GM20431 (cell line): ENCODE data around the gene NR6A1.
"Not testable (repeated sequence)": the region's sequence is repeated elsewhere in the genome, so short reads cannot be mapped to it uniquely, and the experiment has no call there.

Experiments
- in situ Hi-C: fragments of 300-500 bp; cut with MseI, MboI; formaldehyde crosslinking; loops from one replicate; pipeline ENCODE4 v1.15.0; 2020; ENCODE audit warnings: low sequenced_read_pairs; ENCODE audit not compliant: unreplicated experiment

Gene NR6A1

GRCh38 chr9:124735121-124735520 is 36.0 kb downstream of the NR6A1 start:
- in situ Hi-C loops = no loop called here

GRCh38 chr9:124734741-124735083 is 36.4 kb downstream of the NR6A1 start:
- in situ Hi-C loops = not testable (repeated sequence)

GRCh38 chr9:124733964-124734740 is 37.0 kb downstream of the NR6A1 start:
- in situ Hi-C loops = no loop called here

GRCh38 chr9:124730772-124731171 is 40.3 kb downstream of the NR6A1 start:
- in situ Hi-C loops = no loop called here

GRCh38 chr9:124726886-124727285 is 44.2 kb downstream of the NR6A1 start:
- in situ Hi-C loops = no loop called here

GRCh38 chr9:124725068-124725452 is 46.1 kb downstream of the NR6A1 start:
- in situ Hi-C loops = no loop called here

GRCh38 chr9:124724415-124725067 is 46.6 kb downstream of the NR6A1 start:
- in situ Hi-C loops = no loop called here

- in situ Hi-C loops = no loop called here
These were observed 47.8 kb downstream of the NR6A1 start for GRCh38 chr9:124723352-124723751.

- in situ Hi-C loops = no loop called here
These were observed 49.8 kb downstream of the NR6A1 start for GRCh38 chr9:124721109-124721906.

GRCh38 chr9:124720429-124721108 is 50.5 kb downstream of the NR6A1 start:
- in situ Hi-C loops = no loop called here

GRCh38 chr9:124718928-124719327 is 52.2 kb downstream of the NR6A1 start:
- in situ Hi-C loops = no loop called here

- in situ Hi-C loops = no loop called here
These were observed 53.5 kb downstream of the NR6A1 start for GRCh38 chr9:124717597-124717996.

GRCh38 chr9:124716808-124717207 is 54.3 kb downstream of the NR6A1 start:
- in situ Hi-C loops = no loop called here

- in situ Hi-C loops = no loop called here
These were observed 60.3 kb downstream of the NR6A1 start for GRCh38 chr9:124710766-124711165.

- in situ Hi-C loops = loop anchor here (5.0 kb wide), 1 partner anchor 92 kb away; no protein-coding TSS in a partner anchor
These were observed 61.8 kb downstream of the NR6A1 start for GRCh38 chr9:124709292-124709690.

GRCh38 chr9:124708633-124709291 is 62.3 kb downstream of the NR6A1 start:
- in situ Hi-C loops = loop anchor here (5.0 kb wide), 1 partner anchor 91 kb away; no protein-coding TSS in a partner anchor

GRCh38 chr9:124708074-124708473 is 63.0 kb downstream of the NR6A1 start:
- in situ Hi-C loops = loop anchor here (5.0 kb wide), 1 partner anchor 91 kb away; no protein-coding TSS in a partner anchor

GRCh38 chr9:124707666-124708065 is 63.4 kb downstream of the NR6A1 start:
- in situ Hi-C loops = loop anchor here (5.0 kb wide), 1 partner anchor 90 kb away; no protein-coding TSS in a partner anchor

- in situ Hi-C loops = loop anchor here (5.0 kb wide), 1 partner anchor 89 kb away; no protein-coding TSS in a partner anchor
These were observed 64.4 kb downstream of the NR6A1 start for GRCh38 chr9:124706685-124707084.

- in situ Hi-C loops = no loop called here
These were observed 71.5 kb downstream of the NR6A1 start for GRCh38 chr9:124699575-124699974.
